IPS-11a (cell line): ENCODE results near the gene FRMD3.

ENCODE experiments used
- H3K4me3 ChIP-seq: one replicate; pipeline ENCODE4 v1.5.1; 2013; ENCODE audit warnings: low read depth, low read length, control low read depth

FRMD3 gene

DNA sequence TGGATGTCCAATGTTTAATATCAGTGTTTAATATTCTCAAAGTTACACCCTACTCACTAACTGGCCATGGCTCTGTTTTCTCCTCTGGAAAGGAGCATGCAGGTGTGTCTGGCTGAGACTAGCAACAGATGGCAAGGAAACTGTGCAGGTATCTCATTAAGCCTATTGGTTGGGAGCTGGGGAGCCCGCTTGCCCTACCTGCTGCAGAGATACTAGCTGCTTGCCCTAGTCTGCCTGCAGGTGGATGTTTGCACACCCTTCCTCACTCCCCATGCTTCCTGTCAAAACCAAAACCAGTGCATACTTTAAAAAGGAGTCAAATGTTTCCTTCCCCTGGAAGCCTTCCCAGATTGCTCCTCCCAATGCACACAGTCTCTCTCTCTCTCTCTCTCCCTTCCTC is 247.0 kb downstream of the FRMD3 start:
- H3K4me3 ChIP-seq: no peak overlapping the region

- no peak overlapping the region for H3K4me3 ChIP-seq
Observed at GRCh38 chr9:83290692-83291091, 247.5 kb downstream of the FRMD3 start.

GRCh38 chr9:83287021-83287420 is 251.2 kb downstream of the FRMD3 start:
- no peak overlapping the region for H3K4me3 ChIP-seq

- no peak overlapping the region for H3K4me3 ChIP-seq
Observed at GRCh38 chr9:83285445-83286225, 252.6 kb downstream of the FRMD3 start.

DNA sequence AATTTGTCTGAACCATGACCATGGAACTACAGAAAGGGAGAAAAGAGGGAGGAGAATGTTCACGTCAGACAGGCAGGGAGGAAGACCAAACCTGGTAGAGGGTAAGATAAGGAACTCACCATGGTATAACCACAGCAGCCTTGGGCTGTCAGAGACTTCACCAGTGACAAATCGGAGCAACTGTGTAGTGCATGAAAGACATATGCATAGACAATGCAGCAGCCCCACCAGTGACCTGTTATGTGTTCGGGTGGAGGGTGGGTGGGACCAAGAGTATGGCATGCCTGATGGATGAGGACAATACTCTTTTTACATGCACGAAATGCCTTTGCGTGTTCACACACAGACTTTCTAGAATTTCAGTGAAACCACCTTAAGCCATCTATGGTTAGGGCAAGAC is 253.5 kb downstream of the FRMD3 start:
- no peak overlapping the region for H3K4me3 ChIP-seq

- no peak overlapping the region for H3K4me3 ChIP-seq
Observed at GRCh38 chr9:83283528-83283927, 254.7 kb downstream of the FRMD3 start.

DNA sequence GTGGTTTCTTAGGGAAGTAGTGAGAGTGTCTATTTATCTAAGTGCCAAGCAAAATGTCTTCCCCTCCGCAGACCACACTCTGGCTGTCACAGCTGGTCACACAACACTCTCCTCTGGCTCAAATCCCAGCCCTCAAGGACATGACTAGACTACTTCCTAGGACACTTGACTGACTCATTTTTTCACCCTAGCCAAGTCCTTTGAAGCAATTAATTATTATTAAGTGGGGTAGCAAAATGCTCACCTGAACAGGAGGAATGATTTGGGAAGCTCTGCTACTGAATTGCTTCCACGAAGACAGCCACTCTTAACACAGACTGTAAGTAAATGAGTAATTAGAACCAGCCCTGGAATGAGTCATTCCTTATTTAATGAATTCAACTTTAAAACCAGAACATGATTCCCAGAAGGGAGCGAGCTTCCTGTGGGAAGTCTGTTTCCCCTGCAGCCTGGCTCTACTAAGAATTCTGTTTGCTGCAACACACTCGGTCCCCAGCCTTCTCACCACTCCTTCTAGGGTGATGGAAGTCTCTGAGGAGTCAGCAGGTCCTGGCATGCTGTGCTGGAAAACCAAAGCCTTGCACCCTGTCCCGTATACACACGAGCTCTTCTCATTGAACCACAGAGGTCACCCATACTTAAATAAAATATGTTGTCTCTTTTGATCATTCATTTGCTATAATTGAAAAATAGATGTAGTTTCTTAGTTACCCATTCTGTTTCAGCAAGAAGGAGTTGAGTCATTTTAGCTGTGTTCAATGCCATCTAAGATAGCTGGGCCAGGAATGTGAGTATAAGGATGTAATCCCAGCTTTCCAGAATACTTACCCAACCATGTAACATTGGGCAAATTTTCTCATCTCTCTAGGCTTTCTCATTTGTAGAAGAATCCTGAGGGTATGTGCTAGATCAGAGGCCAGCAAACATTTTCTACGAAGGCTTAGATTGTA is 256.6 kb downstream of the FRMD3 start:
- no peak overlapping the region for H3K4me3 ChIP-seq

DNA sequence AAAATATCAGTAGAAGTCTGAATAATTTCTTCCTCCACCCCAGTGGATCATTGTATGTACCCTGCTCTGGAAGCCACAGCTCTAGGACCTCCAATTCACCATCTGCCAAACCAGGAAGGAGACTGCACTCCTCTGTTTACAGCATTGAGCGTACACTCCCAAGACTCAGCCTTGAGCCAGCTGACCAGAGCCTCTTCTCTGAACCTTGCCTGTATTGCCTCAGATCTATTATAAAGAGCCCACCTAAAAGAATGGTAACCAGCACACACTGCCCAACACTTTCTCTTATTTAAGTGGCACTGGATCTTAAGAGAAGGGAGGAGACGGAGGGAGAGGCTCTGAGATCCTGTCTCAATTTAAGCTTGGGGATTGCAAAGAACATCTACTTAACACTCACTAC is 257.4 kb downstream of the FRMD3 start:
- no peak overlapping the region for H3K4me3 ChIP-seq

- no peak overlapping the region for H3K4me3 ChIP-seq
Observed at GRCh38 chr9:83280268-83280667, 257.9 kb downstream of the FRMD3 start.

DNA sequence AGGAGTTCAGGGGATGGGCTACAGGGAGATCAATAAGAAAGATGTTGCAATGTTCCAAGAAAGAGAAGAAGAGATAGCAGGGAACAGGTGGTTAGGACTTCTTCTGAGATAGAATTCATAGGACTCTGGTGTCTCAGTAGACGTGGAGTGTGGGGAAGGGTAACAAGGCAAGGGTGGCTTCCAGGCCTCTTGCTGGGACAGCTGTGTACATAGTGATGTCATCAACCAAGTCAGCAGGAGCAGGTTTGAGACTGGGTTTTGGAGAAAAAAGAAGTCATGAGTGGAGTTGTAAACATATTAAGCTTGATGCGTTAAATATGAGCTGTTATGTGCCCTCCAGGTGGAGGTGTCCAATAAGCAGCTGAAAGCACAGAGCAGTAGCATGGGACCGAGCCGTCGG is 263.4 kb downstream of the FRMD3 start:
- H3K4me3 ChIP-seq: no peak overlapping the region

DNA sequence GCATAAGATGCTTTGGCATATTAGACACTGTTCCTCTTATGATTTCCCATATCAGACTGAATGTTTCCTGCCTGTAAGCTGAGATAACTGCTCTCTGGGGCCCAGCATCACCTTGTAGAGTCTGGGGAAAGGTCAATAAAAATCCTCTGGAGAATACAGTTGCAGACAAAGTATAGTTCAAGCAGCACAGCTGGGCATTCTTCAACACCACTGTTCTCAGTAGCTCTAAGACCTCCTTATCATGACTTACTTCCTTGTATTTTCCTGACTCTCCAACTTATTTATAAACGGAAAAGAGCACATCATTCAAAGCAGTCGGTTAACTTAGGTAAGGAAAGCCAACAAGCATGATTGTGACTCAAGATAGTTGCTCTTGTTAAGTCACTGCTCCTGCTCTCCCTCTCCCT is 266.5 kb downstream of the FRMD3 start:
- H3K4me3 ChIP-seq: no peak overlapping the region

DNA sequence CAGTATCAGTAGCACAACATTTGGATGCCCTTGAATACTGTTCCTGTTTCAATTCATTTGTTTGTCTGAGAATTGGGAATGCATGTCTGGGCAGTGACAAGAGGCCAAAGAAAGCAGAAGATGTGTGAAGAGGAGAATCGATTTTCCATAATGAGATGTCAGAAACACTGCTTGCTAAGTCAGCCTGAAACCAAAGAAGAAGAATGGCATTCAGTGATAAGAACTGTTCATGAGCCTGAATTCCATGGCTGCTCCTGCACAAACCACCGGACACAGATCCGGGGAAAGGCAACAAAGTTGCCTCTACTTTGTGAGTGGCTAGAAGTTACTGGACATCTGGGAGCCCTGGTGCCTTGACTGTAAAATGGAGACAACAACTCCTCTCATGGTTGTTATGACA is 268.1 kb downstream of the FRMD3 start:
- H3K4me3 ChIP-seq: no peak overlapping the region

GRCh38 chr9:83267741-83268140 is 270.5 kb downstream of the FRMD3 start:
- H3K4me3 ChIP-seq: no peak overlapping the region

- H3K4me3 ChIP-seq: no peak overlapping the region
Observed at GRCh38 chr9:83266666-83267496, 271.3 kb downstream of the FRMD3 start.

- H3K4me3 ChIP-seq: no peak overlapping the region
Observed at GRCh38 chr9:83266331-83266665, 271.9 kb downstream of the FRMD3 start.

- no peak overlapping the region for H3K4me3 ChIP-seq
Observed at GRCh38 chr9:83264315-83264714, 273.9 kb downstream of the FRMD3 start.

GRCh38 chr9:83259558-83259957 is 278.6 kb downstream of the FRMD3 start:
- no peak overlapping the region for H3K4me3 ChIP-seq

DNA sequence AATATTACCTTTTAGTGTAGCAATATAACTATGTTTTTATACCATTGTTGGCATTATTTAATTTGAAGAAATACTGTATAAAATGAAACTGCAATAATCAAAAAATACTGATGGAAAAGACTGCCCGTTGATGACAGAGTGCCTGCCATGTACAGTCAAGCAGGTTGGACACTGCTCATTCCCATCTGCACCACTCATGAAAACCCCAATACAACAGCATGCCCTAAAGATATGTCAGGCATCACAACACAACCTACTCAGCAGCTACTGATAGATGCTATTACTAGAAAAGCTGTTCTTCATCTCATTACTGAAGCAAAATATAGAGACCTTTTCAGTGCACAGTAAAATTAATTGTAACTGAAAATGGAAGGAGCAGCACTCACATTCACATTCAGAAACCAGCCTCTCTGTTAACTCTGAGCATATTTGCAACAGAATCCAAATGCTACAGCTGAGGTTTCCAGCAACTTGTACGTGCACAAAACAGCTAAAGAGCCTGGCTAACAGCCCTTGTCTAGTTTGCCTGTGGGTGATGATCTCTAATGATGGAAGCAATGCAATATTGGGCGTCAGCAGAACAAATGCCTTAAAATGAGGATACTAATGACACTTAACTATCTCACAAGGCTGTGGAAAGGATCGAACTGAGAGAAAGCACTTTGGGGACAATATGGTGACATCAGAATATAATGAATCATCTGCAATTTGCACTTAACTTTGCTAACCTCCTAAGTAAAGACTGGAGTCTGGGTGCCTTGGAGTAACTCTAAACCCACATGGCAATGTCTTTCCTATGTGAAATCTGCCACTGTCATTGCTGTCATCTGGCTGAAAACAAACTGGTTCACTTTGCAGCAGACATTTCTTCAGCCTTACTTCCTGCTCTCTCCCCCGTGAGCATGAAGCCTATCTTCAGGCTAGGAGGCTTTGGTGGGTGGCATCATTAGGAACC is 280.0 kb downstream of the FRMD3 start:
- no peak overlapping the region for H3K4me3 ChIP-seq

- no peak overlapping the region for H3K4me3 ChIP-seq
Observed at GRCh38 chr9:83247732-83248131, 290.5 kb downstream of the FRMD3 start.

GRCh38 chr9:83245979-83246659 is 292.1 kb downstream of the FRMD3 start:
- H3K4me3 ChIP-seq: no peak overlapping the region
